Ishikawa (cell line): ENCODE data around the gene GPR39.

Experiments used
- CEBPB ChIP-seq: IDR thresholded peaks from 2 replicates; pipeline ENCODE4 v1.6.1; 2012
- CREB1 ChIP-seq: IDR thresholded peaks from 2 replicates; pipeline ENCODE4 v1.6.1; 2012; ENCODE audit warnings: low read depth
- EGR1 ChIP-seq: IDR thresholded peaks from 2 replicates; pipeline ENCODE4 v1.6.1; 2012
- EP300 ChIP-seq: IDR thresholded peaks from 2 replicates; pipeline ENCODE4 v1.6.1; 2012; ENCODE audit warnings: borderline replicate concordance
- FOXM1 ChIP-seq: IDR thresholded peaks from 2 replicates; pipeline ENCODE4 v1.6.1; 2012; ENCODE audit warnings: low read depth, borderline replicate concordance
- MAX ChIP-seq: IDR thresholded peaks from 2 replicates; pipeline ENCODE4 v1.6.1; 2012
- NFIC ChIP-seq: IDR thresholded peaks from 2 replicates; pipeline ENCODE4 v1.6.1; 2012
- RAD21 ChIP-seq: IDR thresholded peaks from 2 replicates; pipeline ENCODE4 v1.6.1; 2012; ENCODE audit warnings: low read depth
- REST ChIP-seq: IDR thresholded peaks from 2 replicates; pipeline ENCODE4 v1.6.1; 2012; ENCODE audit warnings: low read depth, mild to moderate bottlenecking
- TAF1 ChIP-seq: IDR thresholded peaks from 2 replicates; pipeline ENCODE4 v1.6.1; 2012; ENCODE audit warnings: low read depth, mild to moderate bottlenecking
- TCF12 ChIP-seq: IDR thresholded peaks from 2 replicates; pipeline ENCODE4 v1.6.1; 2012; ENCODE audit warnings: low read depth
- TEAD4 ChIP-seq: IDR thresholded peaks from 2 replicates; pipeline ENCODE4 v1.6.1; 2012
- USF1 ChIP-seq: IDR thresholded peaks from 2 replicates; pipeline ENCODE4 v1.6.1; 2012
- YY1 ChIP-seq: IDR thresholded peaks from 2 replicates; pipeline ENCODE4 v1.6.1; 2012; ENCODE audit warnings: low read depth
- ZBTB7A ChIP-seq: IDR thresholded peaks from 2 replicates; pipeline ENCODE4 v1.6.1; 2012; ENCODE audit warnings: low read depth

GPR39 gene

GRCh38 chr2:132584976-132585817 is 168.6 kb downstream of the GPR39 start:
- TF ChIP-seq CEBPB (no peak), REST (no peak), TEAD4 (no peak), CREB1 (no peak)

GRCh38 chr2:132586101-132586511 is 169.5 kb downstream of the GPR39 start:
- TF ChIP-seq FOXM1: no peak
- no peak for TF ChIP-seq EGR1
- TF ChIP-seq EP300: no peak
- no peak for TF ChIP-seq CREB1
- no peak for TF ChIP-seq CEBPB
- TF ChIP-seq TAF1: no peak
- TF ChIP-seq REST: no peak
- TF ChIP-seq TCF12: no peak
- TF ChIP-seq USF1: no peak
- no peak for TF ChIP-seq MAX
- no peak for TF ChIP-seq YY1
- TF ChIP-seq NFIC: no peak
- no peak for TF ChIP-seq RAD21
- TF ChIP-seq TEAD4: no peak
- no peak for TF ChIP-seq ZBTB7A

GRCh38 chr2:132586835-132587234 is 170.2 kb downstream of the GPR39 start:
- TF ChIP-seq EGR1 (no peak), TEAD4 (no peak)

- TF ChIP-seq MAX (no peak), YY1 (no peak), RAD21 (no peak), NFIC (no peak), CREB1 (no peak), TCF12 (no peak), TAF1 (no peak), FOXM1 (no peak), CEBPB (no peak), EP300 (no peak), USF1 (no peak), ZBTB7A (no peak), TEAD4 (no peak), EGR1 (no peak), REST (no peak)
Observed at GRCh38 chr2:132588576-132588975, 172.0 kb downstream of the GPR39 start.
